ENCODE results near the gene NFIB.

The NFIB gene

DNA sequence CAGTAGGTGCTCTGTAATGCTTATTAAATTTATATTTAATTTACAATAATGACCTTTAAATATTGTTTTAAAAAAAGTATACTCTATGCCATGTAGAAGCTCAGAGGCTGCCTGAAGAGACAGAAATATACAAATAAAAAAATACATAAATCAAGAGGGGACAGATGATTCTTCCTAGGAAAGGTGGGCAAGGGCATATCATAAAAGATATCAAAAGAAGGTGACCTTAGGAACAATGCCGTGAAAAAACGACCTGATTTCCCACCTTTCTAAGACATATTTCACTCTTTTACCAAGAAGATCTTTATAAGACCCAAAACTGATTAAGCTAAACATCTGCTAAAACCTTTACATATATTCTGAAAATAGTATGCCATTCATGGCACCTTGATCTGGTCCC lies 128.9 kb downstream of the NFIB start:
- no peak for DNase-seq (ENCODE audit: low spot score)

DNA sequence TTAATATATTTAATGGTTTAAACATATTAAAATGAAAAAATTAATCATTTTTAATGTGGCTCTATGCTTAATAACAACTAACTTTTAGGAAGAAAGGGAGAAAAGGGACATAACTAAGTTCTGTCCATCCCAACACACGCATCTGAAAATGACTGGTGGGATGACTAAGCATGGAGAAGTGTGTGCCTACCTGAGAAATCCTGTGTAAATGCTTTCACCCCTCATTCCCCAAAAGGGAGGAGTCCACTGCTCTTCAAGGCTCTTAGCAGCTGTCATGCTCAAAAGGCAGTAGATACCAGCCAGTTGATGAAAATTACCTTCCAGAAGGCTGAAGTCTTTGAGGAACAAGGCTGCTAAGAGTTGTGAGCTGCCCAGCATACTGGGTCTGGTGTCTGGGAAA lies 130.9 kb downstream of the NFIB start:
- no peak for DNase-seq (ENCODE audit: low spot score)

DNA sequence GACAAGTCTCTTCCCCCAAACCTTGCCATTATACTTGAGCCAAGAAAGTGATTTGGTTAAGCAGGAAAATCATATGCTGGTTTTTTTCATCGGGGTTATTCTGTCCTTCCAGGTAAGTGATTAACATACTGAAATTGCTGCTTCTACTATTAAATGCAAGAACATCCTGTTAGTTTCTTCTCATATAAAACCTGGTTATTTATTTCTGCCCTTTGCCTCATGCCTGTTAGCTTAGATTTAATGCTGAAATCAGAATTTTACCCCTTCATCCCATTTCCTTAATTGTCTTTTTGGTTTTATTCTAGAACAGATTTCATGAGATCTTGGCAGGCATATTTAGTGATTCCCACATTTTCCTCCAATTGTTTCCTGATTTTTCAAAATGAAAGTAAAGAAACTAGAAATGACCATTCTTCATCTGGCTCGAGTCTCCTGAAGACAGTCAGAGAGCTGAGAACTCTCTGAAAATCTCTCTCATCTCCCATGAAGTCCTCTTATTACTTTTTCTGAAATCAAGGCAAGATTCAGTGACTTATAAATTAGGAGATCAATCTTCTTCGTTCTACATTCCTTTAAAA lies 132.9 kb downstream of the NFIB start:
- no peak for DNase-seq (ENCODE audit: low spot score)

DNA sequence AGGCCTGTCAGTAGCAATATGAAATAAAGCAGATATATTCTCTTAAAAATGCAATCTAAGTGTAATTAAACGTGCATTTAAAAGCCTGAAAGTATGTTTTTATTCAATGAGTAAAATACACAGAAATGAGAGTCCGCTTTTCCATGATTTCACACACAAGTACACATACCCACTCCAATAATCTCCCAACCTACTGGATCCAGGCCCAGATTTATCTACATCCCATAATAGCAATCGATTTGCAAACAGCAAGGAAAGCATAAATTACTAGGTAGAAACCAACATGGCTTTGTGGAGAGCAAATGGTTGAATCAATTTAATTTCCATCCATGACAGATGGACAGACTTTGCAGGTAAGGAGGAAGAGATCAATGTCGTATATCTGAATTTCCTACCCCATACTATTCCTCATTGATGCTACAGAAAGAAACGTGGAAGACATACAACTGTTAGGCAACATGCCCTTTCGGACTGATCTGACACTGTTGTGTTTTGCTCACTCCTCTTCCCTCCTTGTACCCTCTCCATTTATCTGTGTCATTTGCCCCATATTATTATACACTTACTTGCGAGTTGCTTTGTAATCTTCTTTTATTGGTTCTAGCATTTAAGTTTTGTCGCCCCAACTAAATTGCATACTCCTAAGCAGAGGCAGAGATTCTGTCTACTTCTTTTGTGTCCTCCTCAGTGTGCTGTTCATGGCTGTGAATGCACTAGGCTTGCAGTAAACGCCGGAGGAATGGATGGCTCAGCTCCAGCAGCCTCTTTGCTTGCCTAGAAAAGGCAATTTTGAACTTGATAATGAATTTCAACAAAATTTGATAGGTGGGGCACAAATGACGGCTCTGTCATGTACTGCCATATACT lies 133.6 kb downstream of the NFIB start:
- DNase-seq (ENCODE audit: low spot score) = no peak

DNA sequence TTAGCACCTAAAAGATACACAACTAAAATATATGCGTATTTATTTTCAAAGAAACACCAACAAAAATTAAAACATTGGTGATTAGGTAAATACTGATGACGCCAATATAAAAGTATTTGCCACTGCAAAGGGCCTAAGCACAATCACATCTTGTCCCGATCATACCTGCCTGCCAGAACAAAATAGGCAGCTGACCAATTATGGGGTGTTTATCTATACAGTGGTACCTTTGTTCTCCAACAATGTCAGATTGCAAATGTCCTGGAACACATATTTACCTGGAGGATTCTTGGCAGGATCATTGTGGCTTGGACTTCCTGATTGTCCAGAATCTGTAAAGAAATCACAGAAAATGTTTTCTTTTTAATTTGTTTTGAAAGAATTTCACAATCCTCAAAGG lies 134.5 kb downstream of the NFIB start:
- no peak for DNase-seq (ENCODE audit: low spot score)

DNA sequence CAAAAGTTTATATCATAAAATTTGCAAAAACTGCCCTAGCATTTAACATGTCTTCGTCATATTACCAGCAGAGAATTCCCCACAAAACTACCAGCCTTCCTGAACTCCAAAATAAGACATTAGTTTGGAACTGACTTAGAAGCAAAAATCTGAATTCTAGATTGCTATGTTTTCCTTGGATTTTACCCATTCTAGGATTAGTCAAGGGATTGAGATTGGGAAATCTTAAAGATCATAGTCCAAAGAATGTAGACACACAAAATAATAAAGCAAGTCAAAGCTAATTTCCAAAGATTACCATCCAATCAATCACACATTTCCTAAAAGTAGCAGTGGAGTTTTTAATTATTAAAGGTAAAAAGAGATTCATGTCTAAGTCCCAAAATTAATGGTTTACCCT lies 138.2 kb downstream of the NFIB start:
- DNase-seq (ENCODE audit: low spot score) = no peak

DNA sequence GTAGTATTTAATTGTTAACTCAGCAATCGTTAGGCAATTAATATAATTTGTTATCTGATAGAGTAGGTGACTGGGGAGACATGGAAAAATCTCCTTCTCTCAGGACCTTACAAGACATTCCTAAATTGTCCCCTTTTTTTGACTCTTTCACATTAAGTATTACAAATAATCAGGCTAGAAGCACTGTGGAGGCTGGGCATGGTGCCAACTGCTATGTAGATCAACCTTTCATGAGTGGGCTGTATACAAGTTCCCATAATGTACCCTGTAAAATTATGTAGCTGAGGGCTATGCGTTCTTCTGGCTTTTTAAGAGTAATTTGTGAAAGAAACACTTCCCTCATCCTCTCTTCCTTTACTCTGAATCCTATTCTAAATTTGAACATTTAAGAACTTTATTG lies 140.2 kb downstream of the NFIB start:
- DNase-seq (ENCODE audit: low spot score) = no peak

DNA sequence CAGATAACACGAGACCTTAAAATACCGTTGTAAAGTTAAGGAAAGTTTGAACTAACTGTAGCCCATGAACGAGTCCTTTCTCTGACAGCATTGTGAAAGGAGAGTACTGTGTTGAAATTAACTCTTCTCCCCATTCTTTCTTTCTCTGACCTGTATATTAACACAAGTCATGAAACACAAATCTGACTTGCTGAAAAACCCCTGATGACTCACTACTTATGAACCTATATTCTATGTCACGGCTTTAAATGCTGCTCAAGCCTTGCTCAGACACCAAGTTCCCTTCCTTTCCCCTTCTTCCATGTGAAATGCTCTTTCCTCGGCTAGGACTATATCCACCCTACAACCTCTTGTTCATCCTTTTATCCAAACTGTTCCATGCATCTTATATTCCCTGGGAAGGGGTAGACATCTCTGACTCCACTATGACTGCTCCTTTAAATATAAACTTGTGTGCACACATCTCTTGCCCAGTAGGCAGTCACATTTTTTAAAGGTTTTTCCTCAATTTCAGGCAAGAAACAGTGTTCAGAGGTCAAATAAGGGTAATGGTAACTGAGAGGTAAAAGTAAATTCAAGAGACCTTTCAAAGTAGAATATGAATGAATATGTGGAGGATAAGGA lies 142.9 kb downstream of the NFIB start:
- DNase-seq (ENCODE audit: low spot score) = no peak

DNA sequence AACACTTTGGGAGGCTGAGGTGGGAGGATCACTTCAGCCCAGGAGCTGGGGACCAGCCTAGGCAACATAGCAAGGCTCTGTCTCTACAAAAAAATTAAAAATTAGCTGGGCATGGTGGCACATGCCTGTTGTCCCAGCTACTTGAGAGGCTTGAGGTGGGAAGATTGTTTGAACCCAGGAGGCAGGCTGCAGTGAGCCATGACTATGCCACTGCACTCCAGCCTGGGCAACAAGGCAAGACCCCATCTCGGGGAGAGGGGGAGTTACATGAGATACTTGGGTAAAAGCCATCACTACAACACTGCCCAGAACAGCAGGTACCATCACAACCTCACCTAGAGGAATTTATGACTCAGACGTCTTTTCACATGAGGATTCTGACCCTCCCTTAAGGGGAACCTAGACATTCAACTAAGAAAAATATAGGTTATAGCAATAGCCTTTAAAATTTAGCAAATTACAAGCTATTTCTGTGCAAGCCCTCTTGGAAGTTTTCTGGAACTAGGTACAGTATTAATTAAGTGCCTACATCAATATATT lies 143.5 kb downstream of the NFIB start:
- DNase-seq (ENCODE audit: low spot score) = no peak

DNA sequence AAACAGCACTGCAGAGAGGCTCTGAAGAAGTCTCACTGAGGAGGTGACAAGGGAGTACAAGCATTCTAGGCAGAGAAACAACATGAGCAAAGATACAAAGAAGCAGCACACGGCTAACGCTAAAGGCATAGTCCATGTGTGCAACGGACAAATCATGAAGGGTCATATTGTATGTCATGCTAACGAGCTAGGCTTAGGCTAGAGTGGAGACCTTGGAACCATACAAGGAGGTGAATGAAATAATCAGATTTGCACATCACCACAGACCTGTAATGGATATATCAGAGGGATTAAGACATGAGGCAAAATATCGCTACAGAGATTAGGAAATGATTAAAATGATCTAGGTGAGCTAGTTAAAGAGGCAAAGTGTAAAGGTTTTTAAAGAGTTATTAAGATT lies 145.6 kb downstream of the NFIB start:
- DNase-seq (ENCODE audit: low spot score) = no peak

DNA sequence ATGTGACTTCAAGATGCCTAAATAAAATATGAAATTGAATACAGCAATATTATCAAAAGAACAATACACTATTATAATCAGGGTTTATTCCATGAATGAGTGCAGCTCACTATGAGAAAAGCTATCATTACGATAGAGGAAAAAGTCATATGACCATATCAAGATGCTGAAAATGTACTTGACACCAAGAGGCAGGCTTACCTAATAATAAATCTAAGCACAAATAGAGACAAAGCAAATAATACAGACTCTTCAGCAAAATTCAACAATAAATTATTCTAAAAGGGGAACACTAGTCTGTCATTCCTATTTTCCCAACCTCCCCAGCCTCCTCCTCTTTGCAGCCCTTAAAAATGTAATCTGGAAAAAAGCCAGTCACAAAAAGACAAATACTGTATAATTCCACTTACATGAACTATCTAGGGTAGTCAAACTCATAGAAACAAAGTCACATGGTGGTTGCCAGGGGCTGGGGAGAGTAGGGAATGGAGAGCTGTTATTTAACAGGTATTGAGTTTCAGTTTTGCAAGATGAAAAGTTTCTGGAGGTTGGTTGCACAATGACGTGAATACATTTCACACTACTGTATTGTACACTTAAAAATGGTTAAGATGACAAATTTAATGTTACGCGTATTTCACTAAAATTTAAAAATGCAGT lies 148.4 kb downstream of the NFIB start:
- no peak for DNase-seq (ENCODE audit: low spot score)

DNA sequence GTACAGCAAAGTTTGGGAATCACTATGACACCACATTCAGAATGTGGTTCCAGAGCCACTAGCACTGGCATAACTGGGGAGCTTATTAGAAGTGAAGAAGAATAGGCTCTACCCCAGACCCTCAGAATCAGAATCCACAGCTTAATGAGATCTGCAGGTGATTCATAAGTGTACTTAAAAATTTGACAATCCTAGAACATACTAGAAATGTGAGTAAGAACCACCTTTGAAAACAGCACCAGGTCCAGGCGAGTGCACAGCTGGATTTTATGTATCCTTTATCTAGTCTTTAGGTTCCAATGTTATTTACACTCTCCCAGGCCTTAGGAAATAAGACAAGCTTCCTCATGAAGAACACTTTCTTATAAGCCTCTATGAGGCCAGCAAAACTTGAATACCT lies 149.0 kb downstream of the NFIB start:
- no peak for DNase-seq (ENCODE audit: low spot score)

DNA sequence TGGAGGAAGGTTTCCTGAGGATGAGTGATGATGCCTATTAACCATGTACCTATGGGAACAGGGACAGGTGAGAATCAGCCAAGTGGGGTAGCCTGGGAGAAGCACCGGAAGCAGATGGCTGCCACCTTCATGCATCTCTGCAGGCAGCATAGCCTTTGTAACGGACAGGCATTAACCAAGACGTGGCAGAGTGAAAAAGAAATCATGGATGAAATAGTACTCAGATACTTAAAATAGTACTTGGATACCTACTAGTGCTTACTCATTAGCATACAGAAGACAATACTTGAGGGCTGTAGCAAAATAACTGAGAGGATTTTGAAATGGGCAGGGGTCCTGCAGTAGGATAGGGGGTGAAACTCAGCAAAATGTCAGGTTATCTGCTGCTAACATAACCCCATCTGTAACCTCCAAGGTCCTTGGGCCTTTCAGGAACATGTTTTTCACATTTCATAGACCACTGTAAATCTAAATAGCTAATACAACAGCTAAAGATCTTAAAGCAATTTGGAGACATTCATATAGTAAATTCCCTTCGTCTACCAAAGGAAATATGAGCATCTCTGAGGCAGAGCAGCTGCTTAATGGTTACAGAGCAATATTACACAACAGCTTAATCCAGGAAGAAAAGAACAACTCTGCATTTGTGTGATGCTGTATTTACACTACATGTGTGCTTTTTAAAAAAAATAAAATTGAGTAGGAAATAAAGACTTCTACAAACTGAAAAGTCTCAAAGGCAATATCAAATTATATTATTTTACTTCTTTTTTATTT lies 154.3 kb downstream of the NFIB start:
- no peak for DNase-seq (ENCODE audit: low spot score)

DNA sequence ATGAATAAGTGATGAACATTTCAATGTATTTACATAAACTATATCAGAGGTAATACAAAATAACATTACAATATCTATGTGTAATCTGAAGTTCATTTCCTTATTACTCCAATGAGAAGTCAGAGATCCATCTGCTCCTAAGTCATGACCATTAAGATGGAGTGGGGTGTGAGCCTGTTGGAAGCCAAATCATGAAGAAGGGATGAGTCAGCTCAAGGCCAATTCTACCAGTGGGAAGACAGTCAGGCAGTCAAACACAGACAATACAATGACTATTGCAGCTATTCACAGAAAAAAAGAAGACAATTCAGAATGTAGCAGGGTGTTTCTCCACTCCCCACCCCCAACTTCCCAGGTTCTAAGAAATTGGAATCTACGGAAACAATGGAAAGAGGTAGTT lies 155.0 kb downstream of the NFIB start:
- no peak for DNase-seq (ENCODE audit: low spot score)

DNA sequence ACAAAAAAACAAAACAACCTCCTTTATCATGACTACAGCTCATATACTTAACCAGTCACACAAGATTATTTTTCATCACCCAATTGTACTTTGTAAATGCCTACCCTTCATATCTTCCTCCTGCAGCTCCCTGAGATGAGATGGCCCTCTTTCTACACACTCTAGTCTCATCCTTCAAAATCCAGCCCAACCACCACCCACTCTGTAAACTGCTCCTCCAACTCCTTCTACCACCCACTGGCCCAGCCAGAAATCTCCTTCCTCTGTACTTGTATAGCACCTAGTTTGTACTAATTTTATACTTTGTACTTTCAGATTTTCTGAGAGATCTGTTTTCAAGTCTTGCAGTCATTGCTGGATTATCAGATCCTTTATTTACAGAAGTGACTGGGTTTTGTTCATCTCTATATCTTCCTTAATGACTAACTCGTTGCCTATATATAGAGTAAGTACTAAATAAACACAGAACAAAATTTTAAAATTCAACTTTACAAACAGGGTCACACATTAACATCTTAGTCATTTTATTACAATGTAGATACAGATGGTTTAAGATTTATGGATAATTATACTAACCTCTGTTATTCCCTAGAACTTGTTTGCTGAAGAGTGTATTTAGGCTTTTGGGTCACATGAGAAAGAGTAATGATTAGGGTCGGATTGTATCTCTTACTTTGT lies 155.7 kb downstream of the NFIB start:
- DNase-seq (ENCODE audit: low spot score) = no peak

DNA sequence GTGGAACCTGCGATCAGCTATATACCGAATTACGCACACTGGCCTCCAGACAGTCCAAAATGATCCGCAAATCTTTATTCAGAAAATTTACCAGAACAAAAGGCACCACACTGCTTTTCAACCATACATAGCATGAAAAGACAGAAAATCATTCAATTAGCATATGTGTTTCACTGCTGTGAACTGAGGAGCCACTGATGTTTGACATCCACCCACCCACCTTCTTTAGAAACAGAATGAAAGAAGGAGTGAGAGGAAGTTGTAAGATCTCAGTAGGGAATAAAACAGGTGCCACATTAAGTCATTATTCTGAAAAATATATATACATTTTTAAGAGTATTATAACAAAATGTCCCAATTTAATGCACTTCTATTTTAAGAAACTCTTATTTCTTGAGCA lies 156.8 kb downstream of the NFIB start:
- no peak for DNase-seq (ENCODE audit: low spot score)

DNA sequence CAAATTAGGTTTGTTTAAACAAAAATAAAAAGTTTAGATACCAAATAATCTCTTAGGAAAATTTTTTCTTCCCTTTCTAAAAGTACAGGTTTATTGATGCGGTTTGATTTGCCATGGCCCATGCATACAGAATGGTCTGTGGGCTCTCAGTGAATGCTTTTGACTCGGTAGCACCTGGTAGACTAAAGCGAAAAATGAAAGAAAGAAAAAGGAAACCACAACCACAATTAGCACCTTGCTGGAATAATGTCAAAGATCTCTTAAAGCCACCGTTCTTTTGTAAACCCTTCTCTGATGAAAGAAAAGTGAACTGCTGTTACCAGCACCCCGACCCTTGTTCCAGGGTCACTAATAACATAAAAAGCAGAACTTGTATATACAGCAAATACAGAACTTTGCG lies 157.9 kb downstream of the NFIB start:
- no peak for DNase-seq (ENCODE audit: low spot score)

DNA sequence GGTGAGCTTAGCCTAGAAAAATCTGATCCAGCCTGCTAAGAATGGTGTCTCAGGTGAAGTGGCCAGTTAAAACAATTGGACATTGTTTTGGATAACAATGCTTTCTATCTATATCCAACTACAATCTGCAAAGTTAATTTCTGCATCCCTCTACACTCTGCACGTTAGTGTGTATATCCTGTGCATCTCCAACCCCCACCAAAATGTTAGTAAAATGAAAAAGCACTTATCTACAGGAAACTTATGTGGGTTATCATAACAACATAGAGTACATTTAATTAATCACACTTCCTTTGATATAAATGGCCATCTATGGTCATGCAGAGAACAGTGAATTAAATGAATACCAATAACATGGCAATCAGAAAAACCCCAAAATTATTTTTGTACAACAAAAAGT lies 158.7 kb downstream of the NFIB start:
- DNase-seq (ENCODE audit: low spot score) = no peak

DNA sequence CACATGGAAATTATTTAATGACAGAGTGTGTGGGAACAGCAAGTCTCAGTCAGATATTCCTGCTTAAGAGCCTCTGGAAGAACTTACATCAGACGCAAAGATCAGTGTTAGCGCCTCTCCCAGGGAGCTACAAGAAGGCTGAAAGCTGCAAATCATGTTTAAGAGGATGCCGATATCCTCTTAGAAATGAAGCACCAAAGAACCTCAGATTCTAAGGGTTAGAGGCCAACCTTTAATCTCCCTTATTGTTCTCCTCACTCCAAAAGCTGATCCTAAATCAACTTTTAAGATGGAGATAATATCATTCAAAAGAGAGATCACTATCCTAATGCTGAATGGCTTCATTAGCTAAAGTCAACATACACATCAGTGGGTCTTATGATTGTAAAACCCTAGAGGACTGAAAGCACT lies 160.6 kb downstream of the NFIB start:
- no peak for DNase-seq (ENCODE audit: low spot score)

DNA sequence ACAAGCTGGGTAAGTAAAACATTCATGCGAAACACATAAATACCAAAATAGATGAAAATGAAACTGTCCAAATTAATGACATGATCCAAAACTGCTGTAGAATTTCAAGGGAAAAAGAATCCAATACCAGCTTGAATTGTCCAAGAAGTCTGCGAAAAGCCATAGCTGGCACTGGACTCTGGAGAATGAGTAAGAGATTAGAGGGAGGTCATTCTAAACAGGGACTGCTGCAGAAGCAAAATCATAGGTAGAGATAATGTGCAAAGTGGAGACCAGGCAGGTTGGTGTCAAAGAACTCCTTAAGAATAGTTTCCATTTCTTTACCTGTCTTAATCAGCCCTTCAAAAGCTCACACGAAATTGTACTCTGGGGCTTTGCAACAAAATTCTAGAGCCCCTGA lies 162.5 kb downstream of the NFIB start:
- no peak for DNase-seq (ENCODE audit: low spot score)

DNA sequence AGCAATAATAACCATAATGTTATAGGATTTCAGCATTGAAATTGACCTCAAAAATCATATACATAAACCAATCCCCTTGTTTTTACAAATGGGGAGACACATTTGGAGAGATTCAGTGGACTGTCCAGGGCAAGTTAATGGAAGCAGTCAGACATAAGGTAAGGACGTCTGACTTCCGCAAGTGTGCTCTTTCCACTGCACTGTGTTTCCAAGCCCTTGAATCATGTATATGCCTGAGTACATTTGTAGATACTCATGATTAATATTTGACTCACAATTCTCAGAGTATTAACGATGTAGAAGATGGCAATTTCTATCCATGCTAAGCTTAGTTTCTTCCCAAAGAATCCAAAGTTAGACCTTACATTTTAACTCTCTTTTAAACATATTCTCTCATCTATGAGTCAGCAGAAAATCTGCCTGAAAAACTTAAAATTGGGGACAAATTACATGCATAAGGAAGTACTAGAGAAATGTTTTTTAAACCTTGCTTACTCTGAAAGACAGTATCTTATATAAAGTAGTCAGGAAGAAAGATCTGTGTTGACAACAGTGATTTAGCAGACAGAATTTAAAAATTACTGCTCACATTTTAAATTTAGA lies 165.3 kb downstream of the NFIB start:
- DNase-seq (ENCODE audit: low spot score) = no peak

All from activated CD4-positive, alpha-beta T cell treated with anti-CD3 and anti-CD28 coated beads, Interleukin-2, Interleukin-4, amounts not matched to agents 100 ng/mL and 50 ng/mL, durations not matched to agents 16 hours and 8 hours (primary cell).